Measurements from ENCODE around the gene HSFX3.

Gene HSFX3

GRCh38 chrX:149515954-149516602 lies 33.6 kb downstream of the HSFX3 start:
- ATAC-seq, result no peak
- TF ChIP-seq ISL1 (CRISPR knock-in tag; IDR thresholded peaks at IDR 0.05) (no peak), CSDC2 (CRISPR knock-in tag; IDR thresholded peaks at IDR 0.05) (no peak), ZNF8 (CRISPR knock-in tag; IDR thresholded peaks at IDR 0.05) (no peak), RARB (CRISPR knock-in tag; IDR thresholded peaks at IDR 0.05) (no peak)

- ATAC-seq, result no peak
- TF ChIP-seq GLIS3 (CRISPR knock-in tag; IDR thresholded peaks at IDR 0.05) (no peak), BACH2 (CRISPR knock-in tag; IDR thresholded peaks at IDR 0.05; ENCODE audit: borderline replicate concordance) (no peak), ZFP3 (CRISPR knock-in tag; IDR thresholded peaks at IDR 0.05) (no peak), ZNF8 (CRISPR knock-in tag; IDR thresholded peaks at IDR 0.05) (no peak), ZFP30 (CRISPR knock-in tag; IDR thresholded peaks at IDR 0.05) (no peak), ISL1 (CRISPR knock-in tag; IDR thresholded peaks at IDR 0.05) (no peak), ZNF70 (CRISPR knock-in tag; IDR thresholded peaks at IDR 0.05) (no peak)
- TF ChIP-seq, protein P1, sequence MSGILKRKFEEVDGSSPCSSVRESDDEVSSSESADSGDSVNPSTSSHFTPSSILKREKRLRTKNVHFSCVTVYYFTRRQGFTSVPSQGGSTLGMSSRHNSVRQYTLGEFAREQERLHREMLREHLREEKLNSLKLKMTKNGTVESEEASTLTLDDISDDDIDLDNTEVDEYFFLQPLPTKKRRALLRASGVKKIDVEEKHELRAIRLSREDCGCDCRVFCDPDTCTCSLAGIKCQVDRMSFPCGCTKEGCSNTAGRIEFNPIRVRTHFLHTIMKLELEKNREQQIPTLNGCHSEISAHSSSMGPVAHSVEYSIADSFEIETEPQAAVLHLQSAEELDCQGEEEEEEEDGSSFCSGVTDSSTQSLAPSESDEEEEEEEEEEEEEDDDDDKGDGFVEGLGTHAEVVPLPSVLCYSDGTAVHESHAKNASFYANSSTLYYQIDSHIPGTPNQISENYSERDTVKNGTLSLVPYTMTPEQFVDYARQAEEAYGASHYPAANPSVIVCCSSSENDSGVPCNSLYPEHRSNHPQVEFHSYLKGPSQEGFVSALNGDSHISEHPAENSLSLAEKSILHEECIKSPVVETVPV (CRISPR knock-in tag; IDR thresholded peaks at IDR 0.05), result no peak
Observed at GRCh38 chrX:149513825-149514428, 35.8 kb downstream of the HSFX3 start.

DNA sequence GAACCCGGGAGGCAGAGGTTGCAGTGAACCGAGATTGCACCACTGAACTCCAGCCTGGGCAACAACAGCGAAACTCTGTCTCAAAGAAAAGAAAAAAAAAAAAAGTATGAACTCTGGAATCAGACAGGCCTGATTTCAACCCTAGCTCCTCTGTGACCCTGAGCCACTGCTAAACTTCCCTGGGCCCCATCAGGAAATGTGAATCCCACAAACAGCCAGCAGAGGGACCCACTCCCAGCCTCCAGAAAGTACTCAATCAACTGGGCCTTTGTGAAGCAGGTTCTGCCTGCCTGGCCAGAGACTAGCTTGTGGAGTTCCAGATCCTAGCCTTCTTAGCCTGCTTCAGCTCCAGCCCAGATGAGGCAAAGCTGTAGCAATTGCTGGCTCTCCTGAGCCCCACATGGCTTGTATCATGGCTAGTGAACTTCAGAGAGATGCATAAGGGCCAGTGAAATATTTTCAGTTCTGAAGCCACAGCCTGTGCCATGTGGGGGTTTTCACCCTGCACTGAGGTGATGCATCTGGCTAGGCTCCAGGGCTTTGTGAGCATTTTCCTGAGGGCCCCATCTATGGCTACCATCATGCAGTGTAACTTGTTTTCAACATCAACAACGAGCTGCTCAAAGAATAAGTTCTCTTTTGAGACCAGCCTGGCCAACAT lies 37.4 kb downstream of the HSFX3 start:
- TF ChIP-seq ZNF70 (CRISPR knock-in tag; IDR thresholded peaks at IDR 0.05), result no peak
- TF ChIP-seq, protein P2, sequence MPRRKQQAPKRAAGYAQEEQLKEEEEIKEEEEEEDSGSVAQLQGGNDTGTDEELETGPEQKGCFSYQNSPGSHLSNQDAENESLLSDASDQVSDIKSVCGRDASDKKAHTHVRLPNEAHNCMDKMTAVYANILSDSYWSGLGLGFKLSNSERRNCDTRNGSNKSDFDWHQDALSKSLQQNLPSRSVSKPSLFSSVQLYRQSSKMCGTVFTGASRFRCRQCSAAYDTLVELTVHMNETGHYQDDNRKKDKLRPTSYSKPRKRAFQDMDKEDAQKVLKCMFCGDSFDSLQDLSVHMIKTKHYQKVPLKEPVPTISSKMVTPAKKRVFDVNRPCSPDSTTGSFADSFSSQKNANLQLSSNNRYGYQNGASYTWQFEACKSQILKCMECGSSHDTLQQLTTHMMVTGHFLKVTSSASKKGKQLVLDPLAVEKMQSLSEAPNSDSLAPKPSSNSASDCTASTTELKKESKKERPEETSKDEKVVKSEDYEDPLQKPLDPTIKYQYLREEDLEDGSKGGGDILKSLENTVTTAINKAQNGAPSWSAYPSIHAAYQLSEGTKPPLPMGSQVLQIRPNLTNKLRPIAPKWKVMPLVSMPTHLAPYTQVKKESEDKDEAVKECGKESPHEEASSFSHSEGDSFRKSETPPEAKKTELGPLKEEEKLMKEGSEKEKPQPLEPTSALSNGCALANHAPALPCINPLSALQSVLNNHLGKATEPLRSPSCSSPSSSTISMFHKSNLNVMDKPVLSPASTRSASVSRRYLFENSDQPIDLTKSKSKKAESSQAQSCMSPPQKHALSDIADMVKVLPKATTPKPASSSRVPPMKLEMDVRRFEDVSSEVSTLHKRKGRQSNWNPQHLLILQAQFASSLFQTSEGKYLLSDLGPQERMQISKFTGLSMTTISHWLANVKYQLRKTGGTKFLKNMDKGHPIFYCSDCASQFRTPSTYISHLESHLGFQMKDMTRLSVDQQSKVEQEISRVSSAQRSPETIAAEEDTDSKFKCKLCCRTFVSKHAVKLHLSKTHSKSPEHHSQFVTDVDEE (CRISPR knock-in tag; IDR thresholded peaks at IDR 0.05), result no peak
- TF ChIP-seq CREB5 (CRISPR knock-in tag; IDR thresholded peaks at IDR 0.05; ENCODE audit: low read depth), result no peak
- TF ChIP-seq GLIS3 (CRISPR knock-in tag; IDR thresholded peaks at IDR 0.05), result no peak
- no peak for TF ChIP-seq PPARA (CRISPR knock-in tag; IDR thresholded peaks at IDR 0.05; ENCODE audit: borderline replicate concordance)
- TF ChIP-seq ZNF8 (CRISPR knock-in tag; IDR thresholded peaks at IDR 0.05), result no peak
- no peak for TF ChIP-seq PATZ1 (CRISPR knock-in tag; IDR thresholded peaks at IDR 0.05; ENCODE audit: borderline replicate concordance)
- TF ChIP-seq, protein P1 (CRISPR knock-in tag; IDR thresholded peaks at IDR 0.05), result no peak
- TF ChIP-seq ZFP30 (CRISPR knock-in tag; IDR thresholded peaks at IDR 0.05), result no peak
- TF ChIP-seq ZC3H10 (CRISPR knock-in tag; IDR thresholded peaks at IDR 0.05), result no peak
- no peak for TF ChIP-seq SNAI2 (CRISPR knock-in tag; IDR thresholded peaks at IDR 0.05)
- TF ChIP-seq ISL1 (CRISPR knock-in tag; IDR thresholded peaks at IDR 0.05), result no peak
- no peak for TF ChIP-seq CSDC2 (CRISPR knock-in tag; IDR thresholded peaks at IDR 0.05)
- no peak for TF ChIP-seq ARNTL (CRISPR knock-in tag; IDR thresholded peaks at IDR 0.05; ENCODE audit: borderline replicate concordance, low read depth)
- no peak for TF ChIP-seq TCF4 (CRISPR knock-in tag; IDR thresholded peaks at IDR 0.05; ENCODE audit: borderline replicate concordance)
- peak; percentile 93 for ATAC-seq
